22Rv1 (cell line): ENCODE measurements around the gene PKIG.

Source experiments
- CTCF ChIP-seq: fragments of 450-650 bp; IDR thresholded peaks from 2 replicates; pipeline ENCODE4 v1.5.1; 2017; ENCODE audit warnings: mild to moderate bottlenecking
- ZFX ChIP-seq: fragments of 450-650 bp; IDR thresholded peaks from 2 replicates; pipeline ENCODE4 v1.6.1; 2017; ENCODE audit warnings: antibody characterized with exemption, borderline replicate concordance

DNA sequence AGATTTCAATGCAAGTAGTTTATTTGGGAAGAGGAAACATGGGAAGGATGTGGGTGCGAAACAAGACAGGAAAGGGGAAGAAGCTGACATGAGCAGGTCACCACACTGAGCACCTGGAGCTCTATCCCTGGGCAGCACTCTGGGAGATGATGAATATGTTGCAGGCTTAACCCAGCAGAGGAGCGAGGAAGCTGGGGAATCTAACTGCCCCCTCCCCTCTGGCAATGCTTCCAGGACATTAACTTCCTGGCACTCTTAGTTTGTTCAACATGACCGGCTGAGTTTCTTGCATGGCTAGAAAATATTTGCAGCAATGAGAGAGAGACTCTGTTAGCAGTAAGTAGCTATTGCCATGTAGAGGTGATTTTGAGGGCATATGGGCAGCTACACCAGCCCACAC lies 74.1 kb downstream of the PKIG start:
- TF ChIP-seq CTCF = no peak
- TF ChIP-seq ZFX = no peak
